Liver (tissue), 9 donors: Measurements from ENCODE around the gene PAX6. TPM values are rescaled to one million over a fixed set of nuclear protein-coding genes. Genes with fewer than 3 reads are reported as not detected.

Experiments used
- DNase-seq: peaks from one replicate; pipeline ENCODE4 v3.0.0-alpha.2; 2017; ENCODE audit warnings: low spot score
- H3K27ac ChIP-seq, 2 donors: one replicate each; pipeline ENCODE4 v1.7.0; 2013; ENCODE audit warnings: inconsistent platforms in 2 of 2, low read length in 2 of 2, control low read depth in 1 of 2, low read depth in 1 of 2, mild to moderate bottlenecking in 1 of 2
- H3K27me3 ChIP-seq, 4 donors: one replicate each; pipeline versions ENCODE4 v1.6.1 to v1.7.0; 2013; ENCODE audit warnings: low read length in 3 of 4, inconsistent platforms in 1 of 4, mild to moderate bottlenecking in 1 of 4, moderate library complexity in 1 of 4; ENCODE audit not compliant: control insufficient read depth in 4 of 4, insufficient read depth in 4 of 4
- H3K36me3 ChIP-seq, 4 donors: one replicate each; pipeline versions ENCODE4 v1.6.1 to v1.7.0; 2013; ENCODE audit warnings: low read length in 3 of 4, mild to moderate bottlenecking in 3 of 4, low read depth in 1 of 4, moderate library complexity in 1 of 4; ENCODE audit not compliant: control insufficient read depth in 4 of 4, insufficient read depth in 3 of 4
- H3K4me1 ChIP-seq, 4 donors: one replicate each; pipeline versions ENCODE4 v1.6.1 to v1.7.0; 2013; ENCODE audit warnings: low read length in 3 of 4, mild to moderate bottlenecking in 3 of 4, moderate library complexity in 1 of 4; ENCODE audit not compliant: control insufficient read depth in 4 of 4, insufficient read depth in 4 of 4
- H3K4me3 ChIP-seq, 3 donors: one replicate each; pipeline versions ENCODE4 v1.6.1 to v1.7.0; 2013; ENCODE audit warnings: low read length in 3 of 3, control low read depth in 1 of 3, low read depth in 1 of 3, mild to moderate bottlenecking in 1 of 3
- H3K9ac ChIP-seq, 2 donors: one replicate each; pipeline ENCODE4 v1.7.0; 2013; ENCODE audit warnings: low read length in 2 of 2, mild to moderate bottlenecking in 2 of 2, moderate library complexity in 2 of 2, control low read depth in 1 of 2, low read depth in 1 of 2
- H3K9me3 ChIP-seq, 4 donors: one replicate each; pipeline versions ENCODE4 v1.6.1 to v1.7.0; 2013; ENCODE audit warnings: low read length in 3 of 4; ENCODE audit not compliant: control insufficient read depth in 4 of 4
- ATF3 ChIP-seq: IDR thresholded peaks from 2 replicates; pipeline ENCODE4 v1.6.1; 2016; ENCODE audit warnings: antibody characterized with exemption
- CTCF ChIP-seq: fragments of 150-350 bp; IDR thresholded peaks from 2 replicates; pipeline ENCODE4 v1.5.1; 2017; ENCODE audit warnings: improper control_type of control experiment, low read depth, low read length; ENCODE audit not compliant: missing input control
- EGR1 ChIP-seq, 2 donors: IDR thresholded peaks; 2 replicates each; pipeline ENCODE4 v1.6.1; 2016 to 2018; ENCODE audit warnings: antibody characterized with exemption in 2 of 2, low read depth in 2 of 2
- FOXA1 ChIP-seq: IDR thresholded peaks from 2 replicates; pipeline ENCODE4 v1.6.1; 2016; ENCODE audit warnings: antibody characterized with exemption
- FOXA2 ChIP-seq: IDR thresholded peaks from 2 replicates; pipeline ENCODE4 v1.6.1; 2016; ENCODE audit warnings: antibody characterized with exemption
- GABPA ChIP-seq, 2 donors: IDR thresholded peaks in 1 of 2; conservative IDR thresholded peaks in 1 of 2; 2 replicates each; pipeline ENCODE4 v1.6.1; 2016; ENCODE audit warnings: antibody characterized with exemption in 2 of 2, mild to moderate bottlenecking in 1 of 2, moderate library complexity in 1 of 2
- HNF4A ChIP-seq, 2 donors: conservative IDR thresholded peaks; 2 replicates each; pipeline ENCODE4 v1.6.1; 2016; ENCODE audit warnings: antibody characterized with exemption in 2 of 2, mild to moderate bottlenecking in 2 of 2
- HNF4G ChIP-seq: IDR thresholded peaks from 2 replicates; pipeline ENCODE4 v1.6.1; 2016; ENCODE audit warnings: antibody characterized with exemption
- JUND ChIP-seq, 2 donors: IDR thresholded peaks; 2 replicates each; pipeline ENCODE4 v1.6.1; 2016; ENCODE audit warnings: antibody characterized with exemption in 2 of 2
- MAX ChIP-seq: IDR thresholded peaks from 2 replicates; pipeline ENCODE4 v1.6.1; 2016; ENCODE audit warnings: antibody characterized with exemption
- NR2F2 ChIP-seq: IDR thresholded peaks from 2 replicates; pipeline ENCODE4 v1.6.1; 2016; ENCODE audit warnings: antibody characterized with exemption
- RAD21 ChIP-seq, 2 donors: IDR thresholded peaks; 2 replicates each; pipeline ENCODE4 v1.6.1; 2016; ENCODE audit warnings: antibody characterized with exemption in 2 of 2, mild to moderate bottlenecking in 2 of 2
- REST ChIP-seq: IDR thresholded peaks from 2 replicates; pipeline ENCODE4 v1.6.1; 2016; ENCODE audit warnings: antibody characterized with exemption, mild to moderate bottlenecking
- RXRA ChIP-seq, 2 donors: IDR thresholded peaks; 2 replicates each; pipeline ENCODE4 v1.6.1; 2017 to 2018; ENCODE audit warnings: antibody characterized with exemption in 2 of 2, mild to moderate bottlenecking in 1 of 2
- SP1 ChIP-seq: IDR thresholded peaks from 2 replicates; pipeline ENCODE4 v1.6.1; 2018; ENCODE audit warnings: antibody characterized with exemption, mild to moderate bottlenecking
- TAF1 ChIP-seq: conservative IDR thresholded peaks from 2 replicates; pipeline ENCODE4 v1.6.1; 2016; ENCODE audit warnings: antibody characterized with exemption, mild to moderate bottlenecking
- YY1 ChIP-seq: IDR thresholded peaks from 2 replicates; pipeline ENCODE4 v1.6.1; 2016; ENCODE audit warnings: antibody characterized with exemption, mild to moderate bottlenecking
- ZBTB33 ChIP-seq: IDR thresholded peaks from 2 replicates; pipeline ENCODE4 v1.6.1; 2016; ENCODE audit warnings: antibody characterized with exemption
- WGBS: extraction: QIAGEN DNeasy Blood & Tissue Kit; methylation state at CpG from one replicate; pipeline ENCODE4 v1.1.7; 2013; 5-methylcytosine and 5-hydroxymethylcytosine counted together
- polyA plus RNA-seq, 2 donors: library from polyadenylated mRNA; stranded (reverse) in 1 of 2; unstranded in 1 of 2; fragments of 200-250 nt in 1 of 2; fragments of >200 nt in 1 of 2; fragmentation: Nextera tagmentation in 1 of 2; extraction: Ambion mirVana in 1 of 2; gene quantifications; one replicate each; pipeline versions ENCODE4 v1.2.1 to v1.2.3, GENCODE V29; 2013 to 2015
- total RNA-seq, 2 donors: library from RNA; depleted of rRNA; stranded (reverse); fragments of >200 nt; gene quantifications; one replicate each; pipeline ENCODE4 v1.2.3, GENCODE V29; 2014
- donor health status: healthy.
- donor health status: healthy.
- donor health status: healthy.
- donor health status: healthy.
- donor health status: healthy.

Gene PAX6
- total and polyA plus RNA-seq, 4 donors, result not detected

GRCh38 chr11:31798554-31799434 lies 12.3 kb downstream of the PAX6 start (continued):
- TF ChIP-seq ZBTB33 (no peak), GABPA (IDR thresholded peaks at IDR 0.05 in 1 of 2, conservative IDR thresholded peaks at IDR 0.05 in 1 of 2) (no peak)

GRCh38 chr11:31798057-31798553 lies 13.0 kb downstream of the PAX6 start:
- WGBS, result 11% methylated on average over 21 of the region's 21 CpGs
- no peaks in the 10 kb centered on the region for H3K36me3 ChIP-seq
- H3K9me3 ChIP-seq, result peaks cover 0 to 5% (median under 1%) of the 10 kb centered on the region in 4 donors
- no peak for TF ChIP-seq HNF4G
- no peak for TF ChIP-seq RXRA (IDR thresholded peaks at IDR 0.05)
- no peak for TF ChIP-seq YY1
- no peak for TF ChIP-seq MAX
- TF ChIP-seq HNF4A (conservative IDR thresholded peaks at IDR 0.05), result no peak
- no peak for TF ChIP-seq JUND (IDR thresholded peaks at IDR 0.05)
- no peak for TF ChIP-seq RAD21 (IDR thresholded peaks at IDR 0.05)
- TF ChIP-seq FOXA1, result no peak
- H3K27me3 ChIP-seq, result peaks cover 2 to 39% (median 22%) of the 10 kb centered on the region in 4 donors
- no peak for DNase-seq
- H3K27ac ChIP-seq, result no peak overlapping the region
- peaks cover 10 to 17% (median 15%) of the 10 kb centered on the region in 4 donors for H3K4me1 ChIP-seq
- no peak overlapping the region for H3K4me3 ChIP-seq
- H3K9ac ChIP-seq, result no peak overlapping the region

GRCh38 chr11:31797190-31798056 lies 13.7 kb downstream of the PAX6 start:
- Histone ChIP-seq H3K4me1 (peaks cover 10 to 15% (median 15%) of the 10 kb centered on the region in 4 donors), H3K27ac (no peak overlapping the region), H3K4me3 (no peak overlapping the region), H3K9me3 (peaks cover 0 to 5% (median under 1%) of the 10 kb centered on the region in 4 donors), H3K27me3 (peaks cover 2 to 32% (median 18%) of the 10 kb centered on the region in 4 donors), H3K9ac (no peak overlapping the region), H3K36me3 (no peaks in the 10 kb centered on the region)
- WGBS, result 12% methylated on average over 31 of the region's 31 CpGs
- no peak for DNase-seq
- TF ChIP-seq ATF3, result no peak
- TF ChIP-seq FOXA1, result no peak
- no peak for TF ChIP-seq NR2F2
- TF ChIP-seq TAF1, result no peak
- TF ChIP-seq RAD21 (IDR thresholded peaks at IDR 0.05), result no peak
- TF ChIP-seq CTCF, result no peak
- no peak for TF ChIP-seq MAX
- TF ChIP-seq EGR1 (IDR thresholded peaks at IDR 0.05; ENCODE audit: low read depth in 2 of 2), result no peak
- no peak for TF ChIP-seq SP1
- TF ChIP-seq REST, result no peak
- no peak for TF ChIP-seq HNF4A (conservative IDR thresholded peaks at IDR 0.05)
- no peak for TF ChIP-seq JUND (IDR thresholded peaks at IDR 0.05)
- TF ChIP-seq HNF4G, result no peak
- no peak for TF ChIP-seq FOXA2
